Body of pancreas (tissue), 4 donors: Measurements from ENCODE around the gene ATP11A. TPM values are rescaled to one million over a fixed set of nuclear protein-coding genes. Genes with fewer than 3 reads are reported as not detected.

Experiments used
- ATAC-seq: fragments of 150-250 bp; one replicate; pipeline ENCODE4 v1.9.1; 2016
- DNase-seq, 4 donors: peaks; one replicate each; pipeline ENCODE4 v3.0.0-alpha.2; 2019
- H3K27ac ChIP-seq, 4 donors: fragments of 200-600 bp; sonication (generic); 1 replicate in 3 of 4; 2 replicates in 1 of 4; pipeline versions ENCODE4 v1.5.1 to v1.6.1; 2016 to 2019; ENCODE audit warnings: mild to moderate bottlenecking in 1 of 4, mixed read lengths in 1 of 4, moderate library complexity in 1 of 4
- H3K27me3 ChIP-seq, 2 donors: fragments of 200-600 bp; sonication (generic); one replicate each; pipeline ENCODE4 v1.6.0; 2016; ENCODE audit warnings: mild to moderate bottlenecking in 1 of 2
- H3K36me3 ChIP-seq, 2 donors: fragments of 200-600 bp; sonication (generic); replicated peaks in 1 of 2; 2 replicates each; pipeline ENCODE4 v1.5.1; 2016; ENCODE audit warnings: low read depth in 2 of 2; ENCODE audit not compliant: insufficient read depth in 1 of 2
- H3K4me1 ChIP-seq: fragments of 200-600 bp; sonication (generic); one replicate; pipeline ENCODE4 v1.6.0; 2016
- H3K4me3 ChIP-seq, 2 donors: fragments of 200-600 bp; sonication (generic); 1 replicate in 1 of 2; 2 replicates in 1 of 2; pipeline ENCODE4 v1.5.1; 2016 to 2019
- H3K9me3 ChIP-seq, 3 donors: fragments of 200-600 bp; sonication (generic); 1 replicate in 2 of 3; 2 replicates in 1 of 3; pipeline ENCODE4 v1.5.1; 2016
- POLR2A ChIP-seq, 3 donors: fragments of 450-650 bp; IDR thresholded peaks; one replicate each; pipeline ENCODE4 v1.6.1; 2016; ENCODE audit warnings: antibody characterized with exemption in 3 of 3, mild to moderate bottlenecking in 2 of 3
- WGBS, 2 donors: methylation state at CpG; one replicate each; pipeline ENCODE4 v1.1.5; 2017; 5-methylcytosine and 5-hydroxymethylcytosine counted together
- intact Hi-C: fragments of 100-400 bp; cut with DNase I; formaldehyde crosslinking; loops from one replicate; pipeline ENCODE4 v1.15.1; 2023
- total RNA-seq, 2 donors: library from RNA; depleted of rRNA; stranded (reverse); fragments of >200 nt; gene quantifications; one replicate each; pipeline ENCODE4 v1.1.0, GENCODE V29; 2016
- TF ChIP-seq, protein P1 (sequence below), 7 experiments: fragments of 450-650 bp in 4 of 7; fragments of 200-600 bp in 3 of 7; sonication (generic) in 3 of 7; IDR thresholded peaks; one replicate each; pipeline ENCODE4 v1.5.1; 2016 to 2019; ENCODE audit warnings: antibody characterized with exemption in 7 of 7

The ATP11A gene
- total RNA-seq, 2 donors from 2014 or later: 24.1 to 33.9 TPM

DNA sequence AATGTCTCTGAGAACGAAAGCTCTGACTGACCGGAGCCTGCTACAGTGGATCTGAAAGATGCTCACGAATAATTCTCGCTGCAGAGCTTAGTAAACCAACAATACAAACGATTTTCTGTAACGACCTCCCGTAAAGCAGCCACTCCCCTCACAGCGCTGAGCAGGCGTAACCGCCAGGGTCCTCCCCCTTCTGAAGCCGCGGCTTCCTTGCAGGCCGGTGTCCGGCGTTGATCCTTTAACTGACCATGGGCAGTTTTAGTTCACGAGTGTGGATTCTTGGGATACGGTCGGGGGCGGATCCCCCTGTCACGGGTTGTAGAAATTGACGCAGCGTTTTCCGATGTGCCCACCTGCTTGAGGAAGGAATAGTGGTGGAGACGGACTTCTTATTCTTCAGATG, 75.9 kb downstream of the ATP11A start:
- DNase-seq (no peak), ATAC-seq (no peak)
- H3K36me3 ChIP-seq: no peaks in the 10 kb centered on the region
- peaks cover 4% of the 10 kb centered on the region for H3K4me1 ChIP-seq
- H3K27ac ChIP-seq: no peak overlapping the region
- H3K4me3 ChIP-seq: no peak overlapping the region
- 90 to 95% methylated on average over 23 to 24 of the region's 24 CpGs for WGBS, 2 donors
- TF ChIP-seq, protein P1, sequence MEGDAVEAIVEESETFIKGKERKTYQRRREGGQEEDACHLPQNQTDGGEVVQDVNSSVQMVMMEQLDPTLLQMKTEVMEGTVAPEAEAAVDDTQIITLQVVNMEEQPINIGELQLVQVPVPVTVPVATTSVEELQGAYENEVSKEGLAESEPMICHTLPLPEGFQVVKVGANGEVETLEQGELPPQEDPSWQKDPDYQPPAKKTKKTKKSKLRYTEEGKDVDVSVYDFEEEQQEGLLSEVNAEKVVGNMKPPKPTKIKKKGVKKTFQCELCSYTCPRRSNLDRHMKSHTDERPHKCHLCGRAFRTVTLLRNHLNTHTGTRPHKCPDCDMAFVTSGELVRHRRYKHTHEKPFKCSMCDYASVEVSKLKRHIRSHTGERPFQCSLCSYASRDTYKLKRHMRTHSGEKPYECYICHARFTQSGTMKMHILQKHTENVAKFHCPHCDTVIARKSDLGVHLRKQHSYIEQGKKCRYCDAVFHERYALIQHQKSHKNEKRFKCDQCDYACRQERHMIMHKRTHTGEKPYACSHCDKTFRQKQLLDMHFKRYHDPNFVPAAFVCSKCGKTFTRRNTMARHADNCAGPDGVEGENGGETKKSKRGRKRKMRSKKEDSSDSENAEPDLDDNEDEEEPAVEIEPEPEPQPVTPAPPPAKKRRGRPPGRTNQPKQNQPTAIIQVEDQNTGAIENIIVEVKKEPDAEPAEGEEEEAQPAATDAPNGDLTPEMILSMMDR (IDR thresholded peaks at IDR 0.05): no peak
- TF ChIP-seq POLR2A (IDR thresholded peaks at IDR 0.05): no peak
- H3K27me3 ChIP-seq: no peaks in the 10 kb centered on the region
- intact Hi-C loops: no loop called here
- no peaks in the 10 kb centered on the region for H3K9me3 ChIP-seq

DNA sequence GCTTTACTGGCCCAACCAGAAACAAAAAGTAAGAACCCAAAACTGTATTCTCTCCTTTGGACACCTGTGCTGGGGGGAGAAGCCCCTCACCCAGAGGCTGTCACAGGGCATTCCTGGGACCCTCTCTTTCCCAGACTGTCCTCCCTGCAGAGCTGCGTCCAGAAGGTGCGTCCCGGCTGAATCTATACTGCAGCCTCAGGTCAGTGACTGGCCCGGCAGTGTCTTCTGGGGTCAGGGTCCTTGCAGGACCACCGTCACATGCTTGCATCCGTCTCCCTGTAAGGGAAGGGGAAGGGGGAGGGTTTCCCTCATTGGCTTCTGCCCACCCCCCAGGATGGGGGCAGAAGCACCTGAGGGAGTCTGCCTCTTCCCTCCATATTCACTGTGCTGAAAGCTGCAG, 76.5 kb downstream of the ATP11A start:
- H3K4me1 ChIP-seq: peaks cover 7% of the 10 kb centered on the region
- WGBS, 2 donors: 83 to 92% methylated on average over 6 of the region's 6 CpGs

DNA sequence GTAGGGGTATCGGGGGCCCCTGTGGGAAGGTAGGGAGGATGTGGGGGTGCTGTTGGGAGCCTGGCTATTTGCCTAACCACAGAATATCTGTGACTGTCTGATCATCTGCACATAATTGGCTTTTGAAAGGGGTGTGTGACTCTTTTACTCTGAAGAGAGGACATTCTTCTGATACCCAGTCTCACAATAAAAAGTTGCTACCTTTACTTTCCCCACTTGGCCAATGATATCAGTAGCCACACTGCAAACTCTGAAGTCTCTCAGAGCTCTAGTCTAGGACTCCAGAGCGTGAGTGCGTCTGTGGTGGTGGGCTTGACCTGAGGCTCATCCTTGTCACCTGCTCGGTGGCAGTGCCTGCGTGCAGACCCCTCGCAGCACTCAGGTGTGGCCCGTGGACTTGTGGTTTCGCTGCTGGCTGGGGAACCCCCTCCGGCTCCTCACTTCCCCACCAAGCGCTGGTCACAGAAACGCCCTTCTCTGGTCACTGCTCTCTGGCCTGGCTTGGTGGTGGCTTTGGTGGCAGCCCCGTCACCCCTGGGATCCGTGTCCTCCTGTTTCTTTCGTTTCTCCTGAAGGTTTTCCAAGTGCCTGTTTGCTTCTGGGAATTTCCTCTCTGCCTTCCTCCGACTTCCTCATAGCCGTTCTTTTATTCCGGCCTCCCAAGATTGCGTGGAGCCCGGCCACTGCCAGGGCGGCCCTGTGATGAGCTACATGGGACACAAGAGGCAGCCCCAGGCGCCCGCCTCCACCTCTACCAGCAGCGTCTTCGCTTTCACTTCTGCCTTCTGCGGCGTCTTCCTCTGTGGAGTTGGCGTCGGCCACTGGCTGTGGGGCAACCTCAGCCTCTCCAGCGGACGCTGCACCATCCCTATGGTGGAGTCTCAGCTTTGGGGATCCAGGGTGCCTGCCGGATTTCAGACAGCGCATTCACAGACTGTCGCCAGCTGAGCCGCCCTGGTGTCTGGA, 78.0 kb downstream of the ATP11A start:
- WGBS, 2 donors: 85 to 92% methylated on average over 27 to 29 of the region's 34 CpGs
- intact Hi-C loops: no loop called here
- TF ChIP-seq, protein P1 (IDR thresholded peaks at IDR 0.05): no peak
- TF ChIP-seq POLR2A (IDR thresholded peaks at IDR 0.05): no peak
- peak in 1 of 4 donors; percentile 56 for DNase-seq
- peaks cover 20% of the 10 kb centered on the region for H3K4me1 ChIP-seq
- no peak overlapping the region for H3K4me3 ChIP-seq
- H3K36me3 ChIP-seq: no peaks in the 10 kb centered on the region
- H3K27ac ChIP-seq: no peak overlapping the region
- H3K9me3 ChIP-seq: no peaks in the 10 kb centered on the region
- ATAC-seq: no peak
- H3K27me3 ChIP-seq: no peaks in the 10 kb centered on the region

More for the DNA sequence above, 76.5 kb downstream of the ATP11A start:
- H3K4me3 ChIP-seq: no peak overlapping the region
- TF ChIP-seq, protein P1 (IDR thresholded peaks at IDR 0.05): no peak
- no peak for TF ChIP-seq POLR2A (IDR thresholded peaks at IDR 0.05)
- H3K27ac ChIP-seq: no peak overlapping the region
- no peak for DNase-seq
- no peak for ATAC-seq
- intact Hi-C loops: no loop called here
- H3K27me3 ChIP-seq: no peaks in the 10 kb centered on the region
- H3K9me3 ChIP-seq: no peaks in the 10 kb centered on the region
- H3K36me3 ChIP-seq: no peaks in the 10 kb centered on the region

DNA sequence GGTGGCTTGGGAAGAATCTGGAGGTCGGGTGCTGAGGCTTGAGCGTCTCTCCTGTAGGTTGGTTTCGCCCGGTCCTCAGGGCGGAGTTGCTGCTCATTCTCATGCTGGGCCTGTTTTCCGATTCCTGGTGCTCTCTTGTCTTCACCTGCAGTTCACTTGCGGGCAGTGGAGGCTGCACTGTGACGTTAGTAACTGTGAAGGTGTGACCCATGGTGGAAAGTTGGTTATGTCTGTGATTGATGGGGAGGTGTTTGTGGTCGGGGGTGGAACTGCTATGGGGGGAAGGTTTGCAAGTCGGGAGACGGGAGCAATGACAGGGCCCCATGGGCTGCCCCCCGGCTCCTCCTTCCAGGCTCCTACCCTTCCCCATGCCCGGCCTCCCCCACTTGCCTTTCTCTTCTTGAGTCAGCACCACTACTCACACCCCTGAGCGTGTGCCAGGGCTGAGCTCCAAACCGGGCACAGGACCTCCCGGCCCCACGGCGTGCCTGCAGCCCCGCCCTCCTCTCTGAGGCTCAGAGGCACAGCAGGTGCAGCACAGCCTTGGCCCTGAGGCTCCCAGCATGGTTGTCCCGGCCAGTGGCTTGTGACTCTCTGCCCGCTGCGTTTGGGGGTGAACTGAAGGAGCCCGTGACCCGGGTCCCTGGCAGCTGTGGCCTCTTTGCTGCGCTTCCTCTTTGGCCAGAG, 79.1 kb downstream of the ATP11A start:
- no peaks in the 10 kb centered on the region for H3K9me3 ChIP-seq
- no peak for TF ChIP-seq POLR2A (IDR thresholded peaks at IDR 0.05)
- TF ChIP-seq, protein P1 (IDR thresholded peaks at IDR 0.05): no peak
- H3K27me3 ChIP-seq: no peaks in the 10 kb centered on the region
- H3K27ac ChIP-seq: no peak overlapping the region
- ATAC-seq (peak; percentile 13), DNase-seq (peak in 1 of 4 donors; percentile 34)
- H3K4me3 ChIP-seq: no peak overlapping the region
- peaks cover 20% of the 10 kb centered on the region for H3K4me1 ChIP-seq
- intact Hi-C loops: no loop called here
- 81 to 82% methylated on average over 21 to 25 of the region's 25 CpGs for WGBS, 2 donors
- no peaks in the 10 kb centered on the region for H3K36me3 ChIP-seq
